HG03565 (cell line): Measurements from ENCODE around the gene MAN2A2.
A peak's percentile ranks its signal among the peaks of the same experiment; 100 is the strongest.

Experiments used
- ATAC-seq: cut with Tn5 transposase; IDR thresholded peaks from one replicate; pipeline ENCODE4 v1.9.1; 2021; ENCODE audit warnings: mild to moderate bottlenecking, moderate library complexity; ENCODE audit not compliant: unreplicated experiment

MAN2A2 gene

DNA sequence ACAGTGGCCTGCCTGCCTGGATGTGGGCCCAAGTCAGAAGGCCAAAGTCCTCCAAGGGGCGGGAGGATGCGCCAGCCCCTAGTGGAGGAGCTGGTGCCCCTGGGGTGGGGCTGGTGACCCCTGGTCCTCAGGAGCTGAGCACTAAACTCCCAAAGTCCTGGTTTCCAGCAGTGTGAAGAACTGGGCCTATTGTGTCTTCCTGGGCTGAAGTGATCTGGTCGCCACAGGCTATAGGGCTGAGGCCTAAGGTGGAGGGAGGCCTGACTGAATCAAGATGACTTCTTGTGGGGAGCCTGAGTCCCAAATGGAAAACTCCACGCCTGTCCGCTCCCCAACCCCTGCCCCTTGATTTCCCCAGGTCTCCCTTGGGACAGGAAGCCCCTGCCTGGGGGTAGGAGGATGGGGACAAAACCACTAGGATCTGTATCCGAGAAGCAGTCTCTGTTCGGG lies 19.6 kb upstream of the MAN2A2 start:
- ATAC-seq, result no peak

DNA sequence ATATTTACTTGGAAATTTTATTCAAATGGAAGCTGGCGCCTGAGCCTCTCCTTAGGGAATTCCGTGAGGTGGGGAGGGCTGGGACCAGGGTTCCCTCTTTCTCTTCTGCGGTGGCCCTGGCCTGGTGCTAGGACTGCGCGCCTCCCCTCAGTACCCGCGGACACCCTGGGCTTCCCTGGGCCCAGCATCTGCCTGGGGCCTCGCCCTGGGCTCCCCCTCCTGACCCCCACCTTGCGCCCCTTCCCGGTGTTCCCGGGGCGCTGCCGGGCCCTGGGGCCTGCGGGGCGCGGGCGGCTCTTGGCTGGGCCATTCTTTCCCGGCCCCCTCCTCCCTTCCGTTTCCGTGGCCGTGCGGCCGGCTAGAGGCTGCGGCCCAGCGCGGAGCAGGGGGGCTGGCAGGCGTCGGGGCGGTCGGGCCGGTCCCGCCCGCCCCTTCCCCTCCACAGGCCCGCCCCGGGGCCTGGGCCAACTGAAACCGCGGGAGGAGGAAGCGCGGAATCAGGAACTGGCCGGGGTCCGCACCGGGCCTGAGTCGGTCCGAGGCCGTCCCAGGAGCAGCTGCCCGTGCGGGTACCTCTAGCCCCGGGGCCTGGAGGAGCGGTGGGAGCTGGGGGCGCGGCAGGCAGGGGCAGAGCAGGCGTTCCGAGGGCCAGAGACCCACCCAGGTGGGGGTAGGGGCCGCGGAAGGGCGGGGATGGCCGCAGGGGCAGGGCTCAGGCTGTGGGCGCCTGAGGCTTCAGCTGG lies 19.0 kb upstream of the MAN2A2 start, which contains the start of gene FES:
TSS of gene FES (plus strand) at position 529 of the 743 bp plus-strand sequence. CDS start 542 bp downstream, outside the sequence.
- no peak for ATAC-seq

DNA sequence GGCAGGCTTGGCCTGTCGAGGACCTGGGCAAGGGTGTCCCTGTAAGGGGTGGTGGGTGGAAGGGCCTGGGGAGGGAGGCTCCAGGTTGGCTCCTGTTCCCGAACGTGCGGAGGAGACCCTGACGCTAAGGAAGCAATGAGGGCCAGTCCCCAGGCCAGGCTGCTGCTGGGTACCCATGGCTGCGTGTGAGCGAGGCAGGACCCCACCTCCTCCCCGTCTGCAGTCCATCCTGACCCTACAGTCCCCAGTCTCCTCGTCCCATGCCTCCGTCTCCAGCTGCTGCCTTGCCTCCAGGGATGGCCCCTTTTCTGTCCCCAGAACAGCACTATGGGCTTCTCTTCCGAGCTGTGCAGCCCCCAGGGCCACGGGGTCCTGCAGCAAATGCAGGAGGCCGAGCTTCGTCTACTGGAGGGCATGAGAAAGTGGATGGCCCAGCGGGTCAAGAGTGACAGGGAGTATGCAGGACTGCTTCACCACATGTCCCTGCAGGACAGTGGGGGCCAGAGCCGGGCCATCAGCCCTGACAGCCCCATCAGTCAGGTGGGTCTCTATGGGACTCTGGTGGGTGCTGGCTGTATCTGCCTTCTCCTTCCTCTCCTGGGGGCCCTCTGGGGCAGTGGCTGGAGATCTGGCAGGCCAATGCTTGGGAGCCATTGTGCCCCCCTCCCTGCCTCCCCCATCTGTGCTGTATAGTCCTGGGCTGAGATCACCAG lies 18.2 kb upstream of the MAN2A2 start:
- ATAC-seq, result no peak

DNA sequence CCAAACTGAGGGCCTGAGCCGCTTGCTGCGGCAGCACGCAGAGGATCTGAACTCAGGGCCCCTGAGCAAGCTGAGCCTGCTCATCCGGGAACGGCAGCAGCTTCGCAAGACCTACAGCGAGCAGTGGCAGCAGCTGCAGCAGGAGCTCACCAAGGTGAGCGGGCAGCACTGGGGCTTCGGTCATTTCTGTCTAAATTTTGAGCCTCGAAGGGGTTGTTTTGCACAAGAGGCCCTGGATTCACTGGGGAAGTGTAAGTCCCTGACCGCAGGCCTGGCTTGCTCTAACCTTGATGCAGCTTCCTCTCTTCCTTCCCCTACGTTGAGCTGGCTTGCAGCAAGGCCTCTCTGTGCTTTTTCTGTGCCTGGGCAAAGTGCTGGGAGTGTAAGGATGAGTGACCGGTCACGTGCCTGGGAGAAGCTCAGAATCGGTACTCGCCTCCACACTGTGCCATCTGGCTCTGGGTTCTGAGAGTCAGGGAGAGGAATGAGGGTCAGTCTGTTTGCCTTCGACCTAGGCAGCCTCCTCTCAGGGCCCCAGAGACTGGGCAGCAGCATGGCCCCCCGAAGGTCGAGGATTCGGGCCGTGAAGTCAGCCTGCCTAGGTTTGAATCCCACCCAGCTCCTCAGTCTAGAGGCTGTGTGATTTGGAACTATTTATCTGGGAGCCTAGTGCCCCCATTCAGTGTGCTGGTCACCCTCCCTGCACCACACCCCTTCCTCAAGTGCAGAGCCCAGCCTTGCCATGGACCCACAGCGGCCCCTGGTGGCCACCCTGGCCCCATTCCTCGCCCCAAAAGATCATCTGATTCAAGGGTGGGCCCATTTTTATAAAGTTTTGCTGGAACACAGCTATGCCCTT lies 17.4 kb upstream of the MAN2A2 start:
- ATAC-seq, result no peak

DNA sequence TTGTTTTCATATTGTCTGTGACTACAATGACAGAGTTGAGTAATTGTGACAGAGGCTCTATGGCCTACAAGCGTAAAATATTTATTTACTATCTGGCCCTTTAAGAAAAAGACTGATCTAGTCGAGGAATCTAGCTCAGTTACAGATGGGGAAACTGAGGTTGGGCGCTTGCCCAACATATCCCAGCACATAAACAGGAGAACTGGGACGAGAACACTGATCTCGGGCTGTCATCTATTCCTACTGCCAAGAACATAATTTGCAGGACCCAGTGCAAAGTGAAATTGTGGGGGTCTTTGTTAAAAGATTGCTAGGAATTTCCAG lies 16.8 kb upstream of the MAN2A2 start:
- no peak for ATAC-seq

DNA sequence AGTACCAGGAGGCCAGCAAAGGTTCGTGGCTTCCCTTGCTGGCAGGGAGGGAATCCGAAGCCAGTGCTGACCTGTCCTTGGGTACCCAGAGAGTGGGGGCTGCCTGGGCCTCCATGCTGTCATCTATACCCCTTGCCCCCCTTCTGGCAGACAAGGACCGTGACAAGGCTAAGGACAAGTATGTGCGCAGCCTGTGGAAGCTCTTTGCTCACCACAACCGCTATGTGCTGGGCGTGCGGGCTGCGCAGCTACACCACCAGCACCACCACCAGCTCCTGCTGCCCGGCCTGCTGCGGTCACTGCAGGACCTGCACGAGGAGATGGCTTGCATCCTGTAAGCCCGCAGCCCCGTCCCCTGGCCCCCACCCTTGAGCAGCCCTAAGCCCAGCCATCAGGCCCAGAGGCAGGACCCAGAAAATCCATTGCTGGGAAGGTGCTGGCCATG lies 16.0 kb upstream of the MAN2A2 start:
- no peak for ATAC-seq

DNA sequence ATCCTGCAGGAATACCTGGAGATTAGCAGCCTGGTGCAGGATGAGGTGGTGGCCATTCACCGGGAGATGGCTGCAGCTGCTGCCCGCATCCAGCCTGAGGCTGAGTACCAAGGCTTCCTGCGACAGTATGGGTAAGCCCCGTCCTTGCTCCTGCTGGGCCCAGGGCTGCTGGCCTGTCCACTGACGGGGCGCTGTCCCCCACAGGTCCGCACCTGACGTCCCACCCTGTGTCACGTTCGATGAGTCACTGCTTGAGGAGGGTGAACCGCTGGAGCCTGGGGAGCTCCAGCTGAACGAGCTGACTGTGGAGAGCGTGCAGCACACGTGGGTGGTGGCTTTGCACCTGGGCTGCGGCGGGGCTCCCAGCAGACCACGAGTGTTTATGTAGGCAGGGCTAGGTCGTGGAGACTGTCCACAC lies 13.8 kb upstream of the MAN2A2 start:
- ATAC-seq, result no peak

DNA sequence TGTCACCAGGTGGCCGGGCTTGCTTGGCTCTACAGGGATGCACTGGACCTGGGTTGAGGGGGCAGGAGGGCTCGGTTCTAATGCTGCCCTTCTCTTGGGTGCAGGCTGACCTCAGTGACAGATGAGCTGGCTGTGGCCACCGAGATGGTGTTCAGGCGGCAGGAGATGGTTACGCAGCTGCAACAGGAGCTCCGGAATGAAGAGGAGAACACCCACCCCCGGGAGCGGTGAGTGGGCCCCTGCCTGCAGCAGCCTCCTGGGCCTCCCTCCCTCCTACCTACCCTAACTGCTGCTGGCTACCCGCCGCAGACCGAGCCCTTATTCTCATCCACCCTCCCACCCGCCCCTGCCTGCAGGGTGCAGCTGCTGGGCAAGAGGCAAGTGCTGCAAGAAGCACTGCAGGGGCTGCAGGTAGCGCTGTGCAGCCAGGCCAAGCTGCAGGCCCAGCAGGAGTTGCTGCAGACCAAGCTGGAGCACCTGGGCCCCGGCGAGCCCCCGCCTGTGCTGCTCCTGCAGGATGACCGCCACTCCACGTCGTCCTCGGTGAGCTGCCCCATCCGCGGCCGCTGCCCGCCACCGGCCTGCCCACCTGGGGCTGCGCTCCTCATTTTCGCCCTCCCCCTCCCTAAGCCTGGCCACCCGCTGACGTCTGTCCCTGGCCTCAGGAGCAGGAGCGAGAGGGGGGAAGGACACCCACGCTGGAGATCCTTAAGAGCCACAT lies 13.2 kb upstream of the MAN2A2 start:
- ATAC-seq, result no peak

DNA sequence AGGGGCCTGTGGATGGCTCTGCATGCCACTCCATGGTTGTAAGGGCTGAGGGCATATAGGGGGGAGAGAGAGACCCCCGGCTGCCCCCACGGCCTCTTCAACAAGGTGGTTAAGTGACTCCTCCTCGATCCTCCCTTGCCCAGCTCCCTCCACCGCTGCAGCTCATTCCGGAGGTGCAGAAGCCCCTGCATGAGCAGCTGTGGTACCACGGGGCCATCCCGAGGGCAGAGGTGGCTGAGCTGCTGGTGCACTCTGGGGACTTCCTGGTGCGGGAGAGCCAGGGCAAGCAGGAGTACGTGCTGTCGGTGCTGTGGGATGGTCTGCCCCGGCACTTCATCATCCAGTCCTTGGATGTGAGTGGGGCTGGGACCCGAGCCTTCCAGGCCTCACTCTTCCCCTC lies 12.3 kb upstream of the MAN2A2 start:
- ATAC-seq, result no peak

DNA sequence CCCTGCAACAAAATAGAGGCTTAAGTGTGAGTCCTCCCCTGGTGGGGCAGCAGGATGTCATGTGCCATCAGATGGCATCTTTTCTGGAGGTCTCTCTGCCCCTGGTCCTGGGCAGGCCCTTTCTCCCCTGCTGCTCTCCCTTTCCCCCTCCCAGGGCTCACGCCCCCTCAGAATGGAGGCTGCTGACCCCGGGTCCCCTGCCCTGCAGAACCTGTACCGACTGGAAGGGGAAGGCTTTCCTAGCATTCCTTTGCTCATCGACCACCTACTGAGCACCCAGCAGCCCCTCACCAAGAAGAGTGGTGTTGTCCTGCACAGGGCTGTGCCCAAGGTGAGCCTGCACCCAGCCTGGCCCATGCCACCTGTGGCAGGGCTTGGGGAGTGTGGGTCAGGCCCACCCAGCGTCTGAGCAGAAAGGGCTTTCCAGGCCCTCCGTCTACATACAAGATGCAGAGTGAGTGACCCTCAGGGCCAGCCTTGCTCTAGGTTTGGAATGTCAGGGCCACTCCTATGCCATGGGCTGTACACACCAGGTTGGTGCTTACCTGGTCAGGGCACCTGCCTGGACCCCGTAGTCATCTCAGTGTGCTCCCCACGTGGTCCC lies 11.7 kb upstream of the MAN2A2 start:
- no peak for ATAC-seq

DNA sequence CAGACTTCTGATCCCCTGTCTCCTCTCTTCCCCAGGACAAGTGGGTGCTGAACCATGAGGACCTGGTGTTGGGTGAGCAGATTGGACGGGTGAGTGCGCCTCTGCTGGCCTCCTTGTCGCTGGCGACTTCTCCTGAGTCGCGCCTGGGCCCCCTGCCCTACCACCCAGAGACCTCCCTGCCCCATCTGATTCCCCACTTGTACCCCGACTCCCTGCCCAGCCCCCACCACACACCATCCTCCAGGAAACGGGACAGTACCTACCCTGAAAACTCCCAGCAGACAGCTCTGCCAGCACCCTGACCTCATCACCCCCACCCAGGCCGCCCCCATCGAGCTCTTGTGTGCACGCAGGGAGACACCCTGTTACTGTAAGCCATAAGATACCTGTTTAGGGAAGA lies 11.1 kb upstream of the MAN2A2 start:
- no peak for ATAC-seq

DNA sequence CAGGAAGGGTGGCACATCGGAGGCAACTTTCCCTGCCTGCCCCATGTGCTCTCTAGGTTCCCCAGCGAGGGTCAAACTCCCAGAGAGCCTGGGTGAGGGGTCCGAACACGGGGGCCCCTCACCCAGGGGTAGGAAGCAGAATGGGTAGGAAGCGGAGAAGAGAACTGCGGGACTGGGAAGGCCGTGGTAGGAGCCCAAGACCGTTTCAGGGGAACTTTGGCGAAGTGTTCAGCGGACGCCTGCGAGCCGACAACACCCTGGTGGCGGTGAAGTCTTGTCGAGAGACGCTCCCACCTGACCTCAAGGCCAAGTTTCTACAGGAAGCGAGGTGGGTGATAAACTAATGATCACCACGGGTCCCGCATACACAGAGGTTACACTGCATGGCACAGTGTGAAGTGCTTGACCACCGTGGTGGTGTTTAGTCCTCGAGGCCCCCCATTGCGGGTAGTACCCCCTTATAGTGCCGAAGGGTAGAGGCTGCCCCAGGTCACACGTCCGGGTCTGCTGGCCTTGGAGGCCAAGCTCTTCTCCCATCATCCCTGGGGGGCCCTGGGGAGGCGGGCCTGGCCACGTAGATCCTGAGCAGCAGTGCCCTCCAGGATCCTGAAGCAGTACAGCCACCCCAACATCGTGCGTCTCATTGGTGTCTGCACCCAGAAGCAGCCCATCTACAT lies 10.5 kb upstream of the MAN2A2 start:
- no peak for ATAC-seq

DNA sequence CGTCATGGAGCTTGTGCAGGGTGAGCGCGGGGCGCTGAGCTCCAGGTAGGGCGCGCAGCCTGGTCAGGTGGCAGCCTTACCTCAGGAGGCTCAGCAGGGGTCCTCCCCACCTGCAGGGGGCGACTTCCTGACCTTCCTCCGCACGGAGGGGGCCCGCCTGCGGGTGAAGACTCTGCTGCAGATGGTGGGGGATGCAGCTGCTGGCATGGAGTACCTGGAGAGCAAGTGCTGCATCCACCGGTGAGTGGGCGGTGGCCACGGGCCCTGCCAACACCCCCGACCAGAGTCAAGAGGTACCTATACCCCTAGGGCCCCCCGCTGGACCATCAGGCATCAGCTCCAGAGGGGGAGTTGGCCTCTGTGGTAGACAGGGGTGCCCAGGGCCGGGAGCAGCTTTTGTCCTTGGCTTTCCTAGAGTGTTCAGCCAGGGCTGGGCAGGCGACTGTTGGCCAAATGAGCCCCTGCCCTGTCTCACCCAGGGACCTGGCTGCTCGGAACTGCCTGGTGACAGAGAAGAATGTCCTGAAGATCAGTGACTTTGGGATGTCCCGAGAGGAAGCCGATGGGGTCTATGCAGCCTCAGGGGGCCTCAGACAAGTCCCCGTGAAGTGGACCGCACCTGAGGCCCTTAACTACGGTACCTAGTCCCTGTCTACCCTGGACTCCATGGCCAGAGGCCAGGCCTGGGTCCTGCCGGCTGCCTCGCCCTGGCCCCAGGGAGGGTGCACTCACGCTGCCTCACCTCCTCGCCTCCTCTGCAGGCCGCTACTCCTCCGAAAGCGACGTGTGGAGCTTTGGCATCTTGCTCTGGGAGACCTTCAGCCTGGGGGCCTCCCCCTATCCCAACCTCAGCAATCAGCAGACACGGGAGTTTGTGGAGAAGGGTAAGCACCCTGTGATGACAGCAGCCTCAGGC lies 9.7 kb upstream of the MAN2A2 start:
- no peak for ATAC-seq

DNA sequence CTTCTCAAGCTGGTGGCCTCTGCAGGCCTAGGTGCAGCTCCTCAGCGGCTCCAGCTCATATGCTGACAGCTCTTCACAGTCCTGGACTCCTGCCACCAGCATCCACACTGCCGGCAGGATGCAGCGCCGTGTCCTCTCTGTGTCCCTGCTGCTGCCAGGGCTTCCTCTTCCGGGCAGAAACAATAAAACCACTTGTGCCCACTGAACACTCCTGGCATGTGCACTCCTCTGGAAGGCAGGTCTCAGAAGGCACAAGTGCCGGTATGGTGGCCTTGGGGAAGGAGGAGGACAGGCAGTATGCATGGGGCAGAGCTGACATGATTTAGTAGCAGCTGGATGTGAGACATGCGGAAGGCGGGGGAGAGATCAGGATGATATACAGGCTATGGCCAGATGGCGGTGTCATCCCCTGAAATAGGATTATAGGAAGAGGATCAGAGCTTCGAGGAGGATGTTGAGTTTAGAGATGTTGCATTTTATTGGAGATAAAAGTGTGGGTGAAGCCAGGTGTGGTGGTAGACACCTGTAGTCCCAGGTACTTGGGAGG lies 7.5 kb upstream of the MAN2A2 start:
- ATAC-seq, result no peak

DNA sequence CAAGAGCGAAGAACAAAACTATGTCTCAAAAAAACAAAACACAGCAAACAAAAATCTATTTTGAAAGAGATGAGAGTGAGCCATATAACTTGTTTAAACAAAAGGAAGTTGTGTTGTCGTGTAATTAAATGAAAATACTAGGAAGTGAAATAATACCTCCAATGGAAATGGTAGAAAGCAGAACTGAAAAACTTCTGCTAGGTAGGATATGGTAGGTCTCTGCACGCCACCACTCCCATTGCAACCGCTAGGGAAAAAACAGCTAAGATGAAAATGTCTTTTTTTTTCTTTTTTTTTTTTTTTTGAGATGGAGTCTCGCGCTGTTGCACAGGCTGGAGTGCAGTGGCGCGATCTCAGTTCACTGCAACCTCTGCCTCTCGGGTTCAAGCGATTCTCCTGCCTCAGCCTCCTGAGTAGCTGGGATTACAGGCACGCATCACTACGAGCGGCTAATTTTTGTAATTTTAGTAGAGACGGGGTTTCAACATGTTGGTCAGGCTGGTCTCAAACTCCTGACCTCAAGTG lies 5.9 kb upstream of the MAN2A2 start:
- ATAC-seq, result peak; percentile 68

DNA sequence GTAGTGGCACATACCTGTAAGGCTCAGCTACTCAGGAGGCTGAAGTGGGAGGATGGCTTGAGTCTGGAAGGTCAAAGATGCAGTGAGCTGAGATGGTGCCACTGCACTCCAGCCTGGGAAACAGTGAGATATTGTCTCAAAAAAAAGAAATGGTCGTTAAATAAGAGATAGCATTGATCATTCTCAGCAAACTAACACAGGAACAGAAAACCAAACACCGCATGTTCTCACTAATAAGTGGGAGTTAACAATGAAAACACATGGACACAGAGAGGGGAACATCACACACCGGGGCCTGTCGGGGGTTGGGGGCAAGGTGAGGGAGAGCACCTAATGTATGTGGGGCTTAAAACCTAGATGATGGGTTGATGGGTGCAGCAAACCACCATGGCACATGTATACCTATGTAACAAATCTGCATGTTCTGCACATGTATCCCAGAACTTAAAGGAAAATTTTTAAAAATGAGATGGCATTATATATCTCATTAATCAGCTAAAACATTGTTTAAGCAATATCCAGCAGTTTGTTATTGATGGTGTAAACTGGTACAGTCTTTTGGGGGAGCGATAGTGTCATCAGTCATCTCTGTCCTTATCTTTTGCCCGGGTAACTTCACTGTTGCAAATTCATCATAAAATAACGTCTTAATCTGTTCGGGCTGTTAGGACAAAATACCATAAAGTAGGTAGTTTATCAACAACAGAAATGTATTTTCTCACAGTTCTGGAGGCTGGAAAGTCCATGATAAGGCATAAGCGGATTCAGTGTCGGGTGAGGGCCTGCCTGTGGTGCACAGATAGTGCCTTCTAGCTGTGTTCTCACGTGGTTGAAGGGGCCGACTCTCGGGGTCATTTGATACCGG lies 1.7 kb upstream of the MAN2A2 start:
- no peak for ATAC-seq
